Cardiac fibroblast (primary cell): Measurements from ENCODE around the gene GALNT13.

Experiments used
- DNase-seq, 2 donors: peaks; one replicate each; pipeline versions ENCODE4 v3.0.0 to v3.0.0-alpha.2; 2010; ENCODE audit warnings: low read depth in 2 of 2
- H3K4me3 ChIP-seq, 2 donors: replicated peaks in 1 of 2; 1 replicate in 1 of 2; 2 replicates in 1 of 2; pipeline ENCODE4 v1.5.1; 2011; ENCODE audit warnings: low read depth in 2 of 2, low read length in 2 of 2, mild to moderate bottlenecking in 2 of 2, moderate library complexity in 1 of 2
- CTCF ChIP-seq: IDR thresholded peaks from one replicate; pipeline ENCODE4 v1.5.1; 2011; ENCODE audit warnings: low read depth, mild to moderate bottlenecking, low read length, inconsistent platforms

The GALNT13 gene

GRCh38 chr2:154032220-154032619 is 160.5 kb downstream of the GALNT13 start:
- no peak overlapping the region for H3K4me3 ChIP-seq
- TF ChIP-seq CTCF = no peak
- DNase-seq = no peak

GRCh38 chr2:154046493-154046892 is 174.8 kb downstream of the GALNT13 start:
- TF ChIP-seq CTCF = no peak

GRCh38 chr2:154048905-154049304 is 177.2 kb downstream of the GALNT13 start:
- H3K4me3 ChIP-seq = no peak overlapping the region
- no peak for DNase-seq
- no peak for TF ChIP-seq CTCF

More at GRCh38 chr2:154046493-154046892, 174.8 kb downstream of the GALNT13 start:
- DNase-seq = no peak
- no peak overlapping the region for H3K4me3 ChIP-seq

GRCh38 chr2:154049561-154049960 is 177.8 kb downstream of the GALNT13 start:
- H3K4me3 ChIP-seq = no peak overlapping the region
- no peak for TF ChIP-seq CTCF
- no peak for DNase-seq

- no peak for TF ChIP-seq CTCF
These were observed 195.4 kb downstream of the GALNT13 start for GRCh38 chr2:154067124-154067523.

GRCh38 chr2:154078926-154079325 is 207.2 kb downstream of the GALNT13 start:
- DNase-seq = no peak
- no peak overlapping the region for H3K4me3 ChIP-seq
- no peak for TF ChIP-seq CTCF

More at GRCh38 chr2:154067124-154067523, 195.4 kb downstream of the GALNT13 start:
- H3K4me3 ChIP-seq = no peak overlapping the region
- no peak for DNase-seq

GRCh38 chr2:154092571-154092970 is 220.8 kb downstream of the GALNT13 start:
- H3K4me3 ChIP-seq = no peak overlapping the region
- no peak for TF ChIP-seq CTCF
- no peak for DNase-seq
